ENCODE measurements around the gene IBSP.

- TF ChIP-seq CTCF (IDR thresholded peaks at IDR 0.05) (no peak), POLR2A (IDR thresholded peaks at IDR 0.05) (no peak)
Measured at GRCh38 chr4:87832669-87833068, 33.3 kb downstream of the IBSP start, which contains the start of gene MEPE.
